ENCODE measurements around the gene RGS6.
A peak's percentile ranks its signal among the peaks of the same experiment; 100 is the strongest.

RGS6 gene

GRCh38 chr14:72311116-72311515 lies 378.9 kb downstream of the RGS6 start:
- Histone ChIP-seq H3K9ac (ENCODE audit: low read length in 5 of 5) (no peak overlapping the region), H3K4me1 (ENCODE audit: control insufficient read depth in 5 of 5, insufficient read depth in 5 of 5, low read length in 5 of 5) (peaks cover 0 to 5% (median 0%) of the 10 kb centered on the region in 5 donors), H3K36me3 (ENCODE audit: control insufficient read depth in 5 of 5, insufficient read depth in 5 of 5, low read length in 5 of 5) (no peaks in the 10 kb centered on the region), H3K27me3 (ENCODE audit: control insufficient read depth in 5 of 5, insufficient read depth in 4 of 5, low read length in 5 of 5) (no peaks in the 10 kb centered on the region), H3K9me3 (ENCODE audit: control insufficient read depth in 5 of 5, low read length in 5 of 5) (peaks cover 0 to 9% (median 4%) of the 10 kb centered on the region in 5 donors), H3K27ac (ENCODE audit: low read depth, low read length) (no peak overlapping the region), H3K4me3 (ENCODE audit: low read depth in 1 of 5, low read length in 5 of 5) (no peak overlapping the region)

DNA sequence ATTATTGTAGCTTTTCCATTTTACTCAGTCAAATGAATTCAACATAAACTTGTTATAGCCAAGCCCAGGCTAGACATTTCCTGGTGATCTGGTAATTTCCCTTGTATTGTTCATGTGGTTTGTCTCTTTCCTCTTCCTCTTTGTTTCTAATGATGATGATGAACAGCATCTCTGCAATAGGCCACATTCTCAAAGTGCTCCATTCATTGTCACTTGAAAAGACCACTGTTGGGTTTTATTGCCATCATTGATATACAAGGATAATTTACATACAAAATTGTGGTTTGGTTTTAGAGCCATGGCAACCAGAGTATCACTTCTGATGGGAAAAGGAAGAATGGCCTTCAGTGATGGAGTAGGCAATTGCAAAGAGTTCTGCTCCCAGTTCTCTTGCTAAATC lies 379.3 kb downstream of the RGS6 start:
- Histone ChIP-seq H3K4me3 (ENCODE audit: low read depth in 1 of 5, low read length in 5 of 5) (no peak overlapping the region), H3K9me3 (ENCODE audit: control insufficient read depth in 5 of 5, low read length in 5 of 5) (peaks cover 0 to 5% (median 4%) of the 10 kb centered on the region in 5 donors), H3K9ac (ENCODE audit: low read length in 5 of 5) (no peak overlapping the region), H3K27me3 (ENCODE audit: control insufficient read depth in 5 of 5, insufficient read depth in 4 of 5, low read length in 5 of 5) (no peaks in the 10 kb centered on the region), H3K36me3 (ENCODE audit: control insufficient read depth in 5 of 5, insufficient read depth in 5 of 5, low read length in 5 of 5) (no peaks in the 10 kb centered on the region), H3K4me1 (ENCODE audit: control insufficient read depth in 5 of 5, insufficient read depth in 5 of 5, low read length in 5 of 5) (peaks cover 0 to 5% (median 0%) of the 10 kb centered on the region in 5 donors), H3K27ac (ENCODE audit: low read depth, low read length) (no peak overlapping the region)

DNA sequence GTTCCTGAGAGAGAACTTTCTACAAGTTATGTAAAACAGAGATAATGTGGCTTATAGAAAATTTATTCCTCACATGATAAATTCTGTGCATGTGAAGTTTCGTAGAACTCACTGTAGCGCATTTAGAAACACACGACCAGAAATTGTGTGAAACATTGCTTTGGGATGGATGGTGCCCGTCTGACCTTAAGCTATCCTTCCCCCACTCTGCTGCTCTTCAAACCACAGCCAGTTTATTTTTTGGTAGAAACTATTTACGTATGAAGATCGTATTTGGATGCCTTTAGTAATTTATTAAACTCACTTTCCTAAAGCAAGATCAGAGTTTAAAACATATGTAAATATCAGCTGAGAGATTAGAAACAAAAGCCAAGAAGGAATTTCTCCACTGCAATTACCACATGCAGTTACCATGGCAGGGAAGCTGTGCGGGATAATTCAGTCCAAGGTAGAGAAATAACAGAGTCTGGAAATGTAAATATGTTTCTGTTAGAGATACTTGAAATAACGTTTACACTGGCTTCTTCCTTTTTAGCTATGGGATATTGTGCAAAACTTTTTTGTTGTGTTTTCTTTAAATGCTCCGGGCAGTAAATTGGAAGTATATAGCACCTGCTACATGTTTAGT lies 382.7 kb downstream of the RGS6 start:
- Histone ChIP-seq H3K9ac (ENCODE audit: low read length in 5 of 5) (no peak overlapping the region), H3K27me3 (ENCODE audit: control insufficient read depth in 5 of 5, insufficient read depth in 4 of 5, low read length in 5 of 5) (no peaks in the 10 kb centered on the region), H3K36me3 (ENCODE audit: control insufficient read depth in 5 of 5, insufficient read depth in 5 of 5, low read length in 5 of 5) (no peaks in the 10 kb centered on the region), H3K4me3 (ENCODE audit: low read depth in 1 of 5, low read length in 5 of 5) (no peak overlapping the region), H3K27ac (ENCODE audit: low read depth, low read length) (no peak overlapping the region), H3K9me3 (ENCODE audit: control insufficient read depth in 5 of 5, low read length in 5 of 5) (peaks cover 0 to 5% (median 5%) of the 10 kb centered on the region in 5 donors), H3K4me1 (ENCODE audit: control insufficient read depth in 5 of 5, insufficient read depth in 5 of 5, low read length in 5 of 5) (peaks cover 0 to 5% (median 0%) of the 10 kb centered on the region in 5 donors)

- Histone ChIP-seq H3K36me3 (ENCODE audit: control insufficient read depth in 5 of 5, insufficient read depth in 5 of 5, low read length in 5 of 5) (no peaks in the 10 kb centered on the region), H3K9ac (ENCODE audit: low read length in 5 of 5) (no peak overlapping the region), H3K27ac (ENCODE audit: low read depth, low read length) (no peak overlapping the region)
These were observed 383.5 kb downstream of the RGS6 start for GRCh38 chr14:72315714-72316113.

GRCh38 chr14:72318648-72319047 lies 386.4 kb downstream of the RGS6 start:
- Histone ChIP-seq H3K27me3 (ENCODE audit: control insufficient read depth in 5 of 5, insufficient read depth in 4 of 5, low read length in 5 of 5) (no peaks in the 10 kb centered on the region), H3K4me3 (ENCODE audit: low read depth in 1 of 5, low read length in 5 of 5) (peak overlapping the region in 4 of 5 donors; percentile 41 to 72 (median 55)), H3K4me1 (ENCODE audit: control insufficient read depth in 5 of 5, insufficient read depth in 5 of 5, low read length in 5 of 5) (no peaks in the 10 kb centered on the region), H3K9me3 (ENCODE audit: control insufficient read depth in 5 of 5, low read length in 5 of 5) (peaks cover 0 to 5% (median 5%) of the 10 kb centered on the region in 5 donors), H3K9ac (ENCODE audit: low read length in 5 of 5) (no peak overlapping the region), H3K36me3 (ENCODE audit: control insufficient read depth in 5 of 5, insufficient read depth in 5 of 5, low read length in 5 of 5) (no peaks in the 10 kb centered on the region), H3K27ac (ENCODE audit: low read depth, low read length) (no peak overlapping the region)

More at GRCh38 chr14:72315714-72316113, 383.5 kb downstream of the RGS6 start:
- Histone ChIP-seq H3K4me1 (ENCODE audit: control insufficient read depth in 5 of 5, insufficient read depth in 5 of 5, low read length in 5 of 5) (peaks cover 0 to 5% (median 0%) of the 10 kb centered on the region in 5 donors), H3K4me3 (ENCODE audit: low read depth in 1 of 5, low read length in 5 of 5) (no peak overlapping the region), H3K9me3 (ENCODE audit: control insufficient read depth in 5 of 5, low read length in 5 of 5) (peaks cover 0 to 5% (median 5%) of the 10 kb centered on the region in 5 donors), H3K27me3 (ENCODE audit: control insufficient read depth in 5 of 5, insufficient read depth in 4 of 5, low read length in 5 of 5) (no peaks in the 10 kb centered on the region)

DNA sequence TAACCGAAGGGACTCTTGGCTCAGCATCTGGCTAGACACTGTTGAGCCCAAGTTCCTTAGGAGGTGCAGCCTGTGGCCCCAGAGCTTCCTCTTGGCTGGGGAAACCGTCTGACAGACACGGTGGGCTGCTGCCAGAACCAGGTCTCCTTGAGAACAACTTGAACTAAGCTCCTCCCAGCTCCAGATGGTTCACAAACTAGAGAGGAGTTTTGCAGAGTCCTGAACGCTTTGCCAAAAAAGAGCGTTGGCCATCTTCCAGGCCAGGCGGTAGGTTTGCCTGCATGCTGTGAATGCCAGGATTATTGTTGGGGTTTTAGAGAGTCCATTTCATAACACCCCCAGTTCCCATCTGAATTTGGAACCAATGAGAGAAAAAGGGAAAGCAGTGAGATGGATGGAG lies 399.8 kb downstream of the RGS6 start:
- H3K9ac ChIP-seq (ENCODE audit: low read length in 5 of 5) = no peak overlapping the region
- H3K4me1 ChIP-seq (ENCODE audit: control insufficient read depth in 5 of 5, insufficient read depth in 5 of 5, low read length in 5 of 5) = peaks cover 0 to 13% (median 0%) of the 10 kb centered on the region in 5 donors
- no peak overlapping the region for H3K4me3 ChIP-seq (ENCODE audit: low read depth in 1 of 5, low read length in 5 of 5)
- H3K9me3 ChIP-seq (ENCODE audit: control insufficient read depth in 5 of 5, low read length in 5 of 5) = no peaks in the 10 kb centered on the region
- no peak overlapping the region for H3K27ac ChIP-seq (ENCODE audit: low read depth, low read length)
- H3K36me3 ChIP-seq (ENCODE audit: control insufficient read depth in 5 of 5, insufficient read depth in 5 of 5, low read length in 5 of 5) = no peaks in the 10 kb centered on the region
- peaks cover 0 to 4% (median 0%) of the 10 kb centered on the region in 5 donors for H3K27me3 ChIP-seq (ENCODE audit: control insufficient read depth in 5 of 5, insufficient read depth in 4 of 5, low read length in 5 of 5)

DNA sequence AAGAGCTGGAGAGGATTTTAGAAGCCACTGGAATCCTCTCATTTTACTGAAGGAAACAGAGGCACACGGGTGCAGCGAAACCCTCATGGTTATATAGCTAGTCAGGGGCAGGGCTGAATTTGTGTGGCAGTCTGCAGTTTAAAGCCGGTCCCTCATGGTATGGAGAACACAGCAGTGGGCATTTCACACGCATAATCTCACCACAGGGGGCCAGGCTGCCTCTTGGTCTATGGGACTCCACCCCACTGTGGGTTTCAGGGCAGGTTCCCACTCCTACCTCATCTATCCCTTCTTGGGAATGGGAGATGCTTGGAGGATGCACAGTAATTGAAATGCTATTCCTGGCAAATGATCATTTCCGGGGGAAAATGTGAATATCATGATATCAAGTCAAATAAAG lies 400.6 kb downstream of the RGS6 start:
- no peak overlapping the region for H3K4me3 ChIP-seq (ENCODE audit: low read depth in 1 of 5, low read length in 5 of 5)
- peaks cover 0 to 4% (median 0%) of the 10 kb centered on the region in 5 donors for H3K27me3 ChIP-seq (ENCODE audit: control insufficient read depth in 5 of 5, insufficient read depth in 4 of 5, low read length in 5 of 5)
- H3K4me1 ChIP-seq (ENCODE audit: control insufficient read depth in 5 of 5, insufficient read depth in 5 of 5, low read length in 5 of 5) = peaks cover 0 to 13% (median 0%) of the 10 kb centered on the region in 5 donors
- H3K36me3 ChIP-seq (ENCODE audit: control insufficient read depth in 5 of 5, insufficient read depth in 5 of 5, low read length in 5 of 5) = no peaks in the 10 kb centered on the region
- no peaks in the 10 kb centered on the region for H3K9me3 ChIP-seq (ENCODE audit: control insufficient read depth in 5 of 5, low read length in 5 of 5)
- no peak overlapping the region for H3K27ac ChIP-seq (ENCODE audit: low read depth, low read length)
- no peak overlapping the region for H3K9ac ChIP-seq (ENCODE audit: low read length in 5 of 5)

- H3K27me3 ChIP-seq (ENCODE audit: control insufficient read depth in 5 of 5, insufficient read depth in 4 of 5, low read length in 5 of 5) = peaks cover 0 to 4% (median 0%) of the 10 kb centered on the region in 5 donors
- H3K36me3 ChIP-seq (ENCODE audit: control insufficient read depth in 5 of 5, insufficient read depth in 5 of 5, low read length in 5 of 5) = no peaks in the 10 kb centered on the region
- peaks cover 0 to 13% (median 0%) of the 10 kb centered on the region in 5 donors for H3K4me1 ChIP-seq (ENCODE audit: control insufficient read depth in 5 of 5, insufficient read depth in 5 of 5, low read length in 5 of 5)
- no peaks in the 10 kb centered on the region for H3K9me3 ChIP-seq (ENCODE audit: control insufficient read depth in 5 of 5, low read length in 5 of 5)
- no peak overlapping the region for H3K27ac ChIP-seq (ENCODE audit: low read depth, low read length)
- H3K4me3 ChIP-seq (ENCODE audit: low read depth in 1 of 5, low read length in 5 of 5) = no peak overlapping the region
- no peak overlapping the region for H3K9ac ChIP-seq (ENCODE audit: low read length in 5 of 5)
These were observed 401.1 kb downstream of the RGS6 start for GRCh38 chr14:72333357-72333756.

- peaks cover 0 to 10% (median 0%) of the 10 kb centered on the region in 5 donors for H3K4me1 ChIP-seq (ENCODE audit: control insufficient read depth in 5 of 5, insufficient read depth in 5 of 5, low read length in 5 of 5)
- no peak overlapping the region for H3K4me3 ChIP-seq (ENCODE audit: low read depth in 1 of 5, low read length in 5 of 5)
- H3K9ac ChIP-seq (ENCODE audit: low read length in 5 of 5) = no peak overlapping the region
- H3K36me3 ChIP-seq (ENCODE audit: control insufficient read depth in 5 of 5, insufficient read depth in 5 of 5, low read length in 5 of 5) = no peaks in the 10 kb centered on the region
- H3K27ac ChIP-seq (ENCODE audit: low read depth, low read length) = no peak overlapping the region
- no peaks in the 10 kb centered on the region for H3K27me3 ChIP-seq (ENCODE audit: control insufficient read depth in 5 of 5, insufficient read depth in 4 of 5, low read length in 5 of 5)
- no peaks in the 10 kb centered on the region for H3K9me3 ChIP-seq (ENCODE audit: control insufficient read depth in 5 of 5, low read length in 5 of 5)
These were observed 404.2 kb downstream of the RGS6 start for GRCh38 chr14:72336311-72336980.

- Histone ChIP-seq H3K4me3 (ENCODE audit: low read depth in 1 of 5, low read length in 5 of 5) (no peak overlapping the region), H3K9me3 (ENCODE audit: control insufficient read depth in 5 of 5, low read length in 5 of 5) (peaks cover 0 to 12% (median 3%) of the 10 kb centered on the region in 5 donors), H3K27me3 (ENCODE audit: control insufficient read depth in 5 of 5, insufficient read depth in 4 of 5, low read length in 5 of 5) (no peaks in the 10 kb centered on the region), H3K4me1 (ENCODE audit: control insufficient read depth in 5 of 5, insufficient read depth in 5 of 5, low read length in 5 of 5) (no peaks in the 10 kb centered on the region), H3K9ac (ENCODE audit: low read length in 5 of 5) (no peak overlapping the region), H3K27ac (ENCODE audit: low read depth, low read length) (no peak overlapping the region), H3K36me3 (ENCODE audit: control insufficient read depth in 5 of 5, insufficient read depth in 5 of 5, low read length in 5 of 5) (no peaks in the 10 kb centered on the region)
These were observed 409.0 kb downstream of the RGS6 start for GRCh38 chr14:72341237-72341636.

Data from subcutaneous abdominal adipose tissue (tissue), 5 donors.